ENCODE results near the gene RP9.

The RP9 gene

GRCh38 chr7:33050535-33051318, 58.5 kb downstream of the RP9 start:
- peak; percentile 65 to 67 for DNase-seq (ENCODE audit: low read depth in 2 of 2)
- H3K4me3 ChIP-seq (replicated peaks in 1 of 2; ENCODE audit: low read depth in 2 of 2, low read length in 2 of 2), result no peak overlapping the region
- peak; percentile 57 for TF ChIP-seq CTCF (IDR thresholded peaks at IDR 0.05; ENCODE audit: low read depth, low read length)

GRCh38 chr7:33048704-33049103, 60.5 kb downstream of the RP9 start:
- no peak for TF ChIP-seq CTCF (IDR thresholded peaks at IDR 0.05; ENCODE audit: low read depth, low read length)
- no peak overlapping the region for H3K4me3 ChIP-seq (replicated peaks in 1 of 2; ENCODE audit: low read depth in 2 of 2, low read length in 2 of 2)
- DNase-seq (ENCODE audit: low read depth in 2 of 2), result no peak

- no peak for DNase-seq (ENCODE audit: low read depth in 2 of 2)
Observed at GRCh38 chr7:33048257-33048656, 60.9 kb downstream of the RP9 start.

DNA sequence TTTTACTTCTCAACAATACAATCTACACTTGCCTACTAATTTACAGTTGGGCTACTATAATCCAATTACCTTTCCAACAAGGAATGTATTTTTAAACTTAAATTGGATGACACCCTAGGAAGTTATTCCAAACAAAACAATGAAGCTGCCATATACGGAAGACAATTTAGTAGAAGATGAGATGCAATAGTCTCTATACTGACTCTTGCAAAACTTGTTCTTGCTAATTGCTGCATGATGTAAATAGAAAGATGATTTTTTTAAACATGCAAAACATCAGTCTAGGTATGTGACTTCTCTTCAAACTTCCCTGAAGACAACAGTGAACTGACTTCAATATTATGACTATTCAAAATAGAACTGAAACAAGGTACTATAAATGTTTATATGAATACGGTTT, 64.2 kb downstream of the RP9 start:
- no peak for TF ChIP-seq CTCF (IDR thresholded peaks at IDR 0.05; ENCODE audit: low read depth, low read length)
- DNase-seq (ENCODE audit: low read depth in 2 of 2), result peak; percentile 15 to 31
- H3K4me3 ChIP-seq (replicated peaks in 1 of 2; ENCODE audit: low read depth in 2 of 2, low read length in 2 of 2), result no peak overlapping the region

More at GRCh38 chr7:33048257-33048656, 60.9 kb downstream of the RP9 start:
- H3K4me3 ChIP-seq (replicated peaks in 1 of 2; ENCODE audit: low read depth in 2 of 2, low read length in 2 of 2), result no peak overlapping the region
- no peak for TF ChIP-seq CTCF (IDR thresholded peaks at IDR 0.05; ENCODE audit: low read depth, low read length)

All from cardiac fibroblast (primary cell).